ENCODE data around the gene NEAT1. TPM values are rescaled to one million over a fixed set of nuclear protein-coding genes. Genes with fewer than 3 reads are reported as not detected.

The NEAT1 gene
- total and polyA plus RNA-seq, 12 donors, result 20.9 to 6,838 (median 335) TPM

DNA sequence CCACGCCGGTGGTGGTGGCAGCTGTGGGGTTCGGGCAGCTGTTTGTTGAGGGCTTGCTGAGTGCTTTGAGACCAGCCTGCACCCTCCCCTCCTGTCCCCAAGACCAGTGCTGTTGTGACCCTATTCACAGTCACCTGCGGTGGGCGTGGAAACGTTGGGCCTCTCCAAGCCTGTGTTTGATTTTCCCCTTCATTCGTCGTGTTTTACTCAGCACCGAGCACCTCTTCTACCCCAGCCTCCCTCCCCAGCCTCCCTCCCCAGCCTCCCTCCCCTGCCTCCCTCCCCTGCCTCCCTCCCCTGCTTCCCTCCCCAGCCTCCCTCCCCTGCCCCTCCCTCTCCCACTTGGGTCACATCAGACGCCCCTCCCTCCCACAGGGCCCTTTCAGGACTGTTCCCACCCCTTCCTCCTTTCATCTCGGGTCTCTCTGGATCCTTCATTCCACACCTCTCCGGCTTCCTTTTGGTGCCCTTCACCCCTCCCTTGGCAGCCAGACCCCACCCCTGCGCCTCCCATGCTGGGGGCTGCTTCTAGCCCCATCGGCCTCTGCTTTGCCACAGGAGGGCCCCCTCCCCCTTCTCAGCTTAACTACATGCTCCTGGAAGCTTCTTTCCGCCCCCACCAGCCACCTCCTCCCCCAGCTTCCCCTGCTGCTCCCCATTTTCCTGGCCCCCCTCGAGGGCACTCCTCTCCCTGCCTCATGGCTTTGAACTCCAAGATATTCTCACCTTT, 21.4 kb upstream of the NEAT1 start:
- TF ChIP-seq, protein P1, sequence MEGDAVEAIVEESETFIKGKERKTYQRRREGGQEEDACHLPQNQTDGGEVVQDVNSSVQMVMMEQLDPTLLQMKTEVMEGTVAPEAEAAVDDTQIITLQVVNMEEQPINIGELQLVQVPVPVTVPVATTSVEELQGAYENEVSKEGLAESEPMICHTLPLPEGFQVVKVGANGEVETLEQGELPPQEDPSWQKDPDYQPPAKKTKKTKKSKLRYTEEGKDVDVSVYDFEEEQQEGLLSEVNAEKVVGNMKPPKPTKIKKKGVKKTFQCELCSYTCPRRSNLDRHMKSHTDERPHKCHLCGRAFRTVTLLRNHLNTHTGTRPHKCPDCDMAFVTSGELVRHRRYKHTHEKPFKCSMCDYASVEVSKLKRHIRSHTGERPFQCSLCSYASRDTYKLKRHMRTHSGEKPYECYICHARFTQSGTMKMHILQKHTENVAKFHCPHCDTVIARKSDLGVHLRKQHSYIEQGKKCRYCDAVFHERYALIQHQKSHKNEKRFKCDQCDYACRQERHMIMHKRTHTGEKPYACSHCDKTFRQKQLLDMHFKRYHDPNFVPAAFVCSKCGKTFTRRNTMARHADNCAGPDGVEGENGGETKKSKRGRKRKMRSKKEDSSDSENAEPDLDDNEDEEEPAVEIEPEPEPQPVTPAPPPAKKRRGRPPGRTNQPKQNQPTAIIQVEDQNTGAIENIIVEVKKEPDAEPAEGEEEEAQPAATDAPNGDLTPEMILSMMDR (IDR thresholded peaks at IDR 0.05), result no peak
- no peak overlapping the region for H3K4me3 ChIP-seq
- WGBS, 4 donors, result 78 to 85% (median 81%) methylated on average over 13 to 16 of the region's 16 CpGs
- no peaks in the 10 kb centered on the region for H3K27me3 ChIP-seq
- intact Hi-C loops (cut with DNase I), result no loop called here
- no peak overlapping the region for H3K27ac ChIP-seq
- H3K9me3 ChIP-seq (replicated peaks in 1 of 3), result no peaks in the 10 kb centered on the region
- peaks cover 0 to 7% of the 10 kb centered on the region in 2 donors for H3K4me1 ChIP-seq (replicated peaks in 1 of 2)
- DNase-seq, result no peak
- peaks cover 0 to 64% of the 10 kb centered on the region in 2 donors for H3K36me3 ChIP-seq (replicated peaks in 1 of 2)

DNA sequence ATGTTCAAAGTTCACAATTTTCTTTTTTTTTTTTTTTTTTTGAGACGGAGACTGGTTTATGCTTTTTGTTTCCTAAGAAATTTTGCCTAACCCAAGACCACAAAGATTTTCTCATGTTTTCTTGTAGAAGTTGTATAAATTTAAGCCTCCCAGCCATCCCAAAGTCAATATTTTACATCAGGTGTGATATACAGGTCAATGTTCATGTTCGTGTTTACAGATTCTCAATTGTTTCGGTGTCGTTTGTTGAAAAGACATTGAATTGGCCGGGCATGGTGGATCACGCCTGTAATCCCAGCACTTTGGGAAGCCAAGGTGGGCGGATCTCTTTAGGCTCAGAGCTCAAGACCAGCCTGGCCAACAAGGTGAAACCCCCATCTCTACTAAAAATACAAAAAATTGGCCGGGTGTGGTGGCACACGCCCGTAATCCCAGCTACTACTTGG, 20.8 kb upstream of the NEAT1 start:
- TF ChIP-seq, protein P1 (IDR thresholded peaks at IDR 0.05), result no peak
- TF ChIP-seq POLR2A (IDR thresholded peaks at IDR 0.05), result no peak
- H3K27me3 ChIP-seq, result no peaks in the 10 kb centered on the region
- H3K27ac ChIP-seq, result no peak overlapping the region
- peaks cover 0 to 7% of the 10 kb centered on the region in 2 donors for H3K4me1 ChIP-seq (replicated peaks in 1 of 2)
- no peak overlapping the region for H3K4me3 ChIP-seq
- DNase-seq, result no peak
- H3K9me3 ChIP-seq (replicated peaks in 1 of 3), result no peaks in the 10 kb centered on the region
- 88 to 96% (median 92%) methylated on average over 10 of the region's 10 CpGs for WGBS, 4 donors
- H3K36me3 ChIP-seq (replicated peaks in 1 of 2), result peaks cover 0 to 64% of the 10 kb centered on the region in 2 donors
- intact Hi-C loops (cut with DNase I), result no loop called here

DNA sequence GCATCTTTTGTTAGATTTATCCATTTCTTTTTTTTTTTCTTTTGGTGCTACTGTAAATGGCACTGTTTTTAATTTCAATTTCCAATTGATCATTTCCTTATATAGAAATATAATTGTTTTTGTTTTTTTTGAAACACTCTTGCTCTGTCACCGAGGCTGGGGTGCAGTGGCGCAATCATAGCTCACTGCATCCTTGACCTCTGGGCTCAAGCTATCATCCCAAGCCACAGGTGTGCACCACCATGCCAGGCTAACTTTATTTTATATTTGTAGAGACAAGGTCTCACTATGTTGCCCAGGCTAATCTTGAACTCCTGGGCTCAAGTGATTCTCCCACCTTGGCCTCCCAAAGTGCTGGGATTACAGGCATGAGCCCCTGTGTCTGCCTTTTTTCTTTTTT, 19.8 kb upstream of the NEAT1 start:
- intact Hi-C loops (cut with DNase I), result no loop called here

DNA sequence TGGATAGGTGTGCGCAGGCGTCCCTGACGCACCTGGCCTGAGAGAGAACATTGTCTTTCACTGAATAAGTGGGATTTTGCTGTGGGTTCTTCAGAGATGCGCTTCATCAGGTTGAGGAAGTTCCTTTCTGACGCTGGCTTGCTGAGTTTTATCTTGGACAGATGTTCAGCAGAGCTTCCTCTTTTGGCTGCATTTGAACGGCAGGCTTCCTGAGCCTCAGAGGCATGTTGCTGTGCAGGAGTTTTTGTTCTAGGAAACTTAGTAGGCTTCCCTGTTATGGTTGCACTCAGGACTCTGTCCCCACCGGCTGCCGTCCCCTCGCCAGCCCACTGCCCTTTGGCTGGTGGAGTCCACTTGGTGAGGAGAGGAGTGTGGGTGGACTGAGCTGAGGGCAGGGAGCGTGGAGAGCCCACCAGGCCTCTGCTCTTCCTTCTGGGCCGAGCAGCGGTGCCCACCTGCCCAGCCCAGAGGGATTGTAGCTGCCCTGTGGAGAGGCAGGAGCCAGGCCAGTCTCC, 18.9 kb upstream of the NEAT1 start:
- Histone ChIP-seq H3K9me3 (replicated peaks in 1 of 3) (no peaks in the 10 kb centered on the region), H3K27ac (peak overlapping the region in 3 of 5 donors; percentile 13 to 73 (median 59)), H3K27me3 (no peaks in the 10 kb centered on the region), H3K4me3 (no peak overlapping the region), H3K36me3 (replicated peaks in 1 of 2) (peaks cover 0 to 60% of the 10 kb centered on the region in 2 donors), H3K4me1 (replicated peaks in 1 of 2) (peaks cover 0 to 7% of the 10 kb centered on the region in 2 donors)
- WGBS, 4 donors, result 62 to 78% (median 73%) methylated on average over 8 to 12 of the region's 12 CpGs
- no peak for TF ChIP-seq POLR2A (IDR thresholded peaks at IDR 0.05)
- TF ChIP-seq, protein P1 (IDR thresholded peaks at IDR 0.05), result no peak
- intact Hi-C loops (cut with DNase I), result no loop called here
- DNase-seq, result peak in 1 of 7 donors; percentile 46

More for the DNA sequence above, 19.8 kb upstream of the NEAT1 start:
- Histone ChIP-seq H3K27me3 (no peaks in the 10 kb centered on the region), H3K9me3 (replicated peaks in 1 of 3) (no peaks in the 10 kb centered on the region), H3K27ac (no peak overlapping the region), H3K36me3 (replicated peaks in 1 of 2) (peaks cover 0 to 62% of the 10 kb centered on the region in 2 donors), H3K4me3 (no peak overlapping the region), H3K4me1 (replicated peaks in 1 of 2) (peaks cover 0 to 7% of the 10 kb centered on the region in 2 donors)
- WGBS, 4 donors, result 62 to 70% (median 67%) methylated on average over 2 of the region's 2 CpGs
- DNase-seq, result no peak
- TF ChIP-seq, protein P1 (IDR thresholded peaks at IDR 0.05), result no peak
- no peak for TF ChIP-seq POLR2A (IDR thresholded peaks at IDR 0.05)
